ENCODE data around the gene SLC50A1. TPM values are rescaled to one million over a fixed set of nuclear protein-coding genes. Genes with fewer than 3 reads are reported as not detected.
"Not testable (repeated sequence)": the region's sequence is repeated elsewhere in the genome, so short reads cannot be mapped to it uniquely, and the experiment has no call there.

The SLC50A1 gene
- total RNA-seq, 2 donors from 2014 or later: 25.1 to 29.8 TPM

GRCh38 chr1:155113450-155113980 is 22.1 kb upstream of the SLC50A1 start:
- no peak overlapping the region for H3K4me3 Mint-ChIP-seq
- Histone ChIP-seq H3K4me3 (ENCODE audit: low read length) (no peak overlapping the region), H3K9ac (ENCODE audit: extremely low read depth, low read length, poor library complexity, severe bottlenecking) (no peak overlapping the region), H3K27me3 (ENCODE audit: control insufficient read depth, insufficient read depth, low read length, poor library complexity, severe bottlenecking) (no peaks in the 10 kb centered on the region), H3K4me1 (ENCODE audit: control insufficient read depth, insufficient read depth, low read length) (no peaks in the 10 kb centered on the region), H3K36me3 (ENCODE audit: control insufficient read depth, insufficient read depth, low read length) (no peaks in the 10 kb centered on the region), H3K27ac (ENCODE audit: low read depth, low read length) (no peak overlapping the region), H3K9me3 (ENCODE audit: control insufficient read depth, low read length) (no peaks in the 10 kb centered on the region)
- no peak for DNase-seq
- TF ChIP-seq CTCF (conservative IDR thresholded peaks at IDR 0.05): no peak
- 81 to 84% methylated on average over 3 to 5 of the region's 5 CpGs for WGBS, 2 experiments (ENCODE audit: insufficient coverage in 1 of 2, insufficient read length in 1 of 2)
- H3K36me3 Mint-ChIP-seq (ENCODE audit: low read depth): no peaks in the 10 kb centered on the region
- H3K27me3 Mint-ChIP-seq (ENCODE audit: insufficient read depth): peaks cover 26% of the 10 kb centered on the region
- H3K27ac Mint-ChIP-seq: no peak overlapping the region
- no peaks in the 10 kb centered on the region for H3K4me1 Mint-ChIP-seq
- no peaks in the 10 kb centered on the region for H3K9me3 Mint-ChIP-seq

GRCh38 chr1:155116113-155116764 is 19.4 kb upstream of the SLC50A1 start:
- TF ChIP-seq CTCF (conservative IDR thresholded peaks at IDR 0.05): no peak
- Mint-ChIP-seq H3K4me3 (no peak overlapping the region), H3K36me3 (ENCODE audit: low read depth) (no peaks in the 10 kb centered on the region), H3K27me3 (ENCODE audit: insufficient read depth) (peaks cover 46% of the 10 kb centered on the region), H3K4me1 (peaks cover 2% of the 10 kb centered on the region), H3K9me3 (no peaks in the 10 kb centered on the region), H3K27ac (no peak overlapping the region)
- no peak overlapping the region for H3K9ac ChIP-seq (ENCODE audit: extremely low read depth, low read length, poor library complexity, severe bottlenecking)
- H3K4me3 ChIP-seq (ENCODE audit: low read length): no peak overlapping the region
- no peaks in the 10 kb centered on the region for H3K4me1 ChIP-seq (ENCODE audit: control insufficient read depth, insufficient read depth, low read length)
- DNase-seq: no peak
- H3K27ac ChIP-seq (ENCODE audit: low read depth, low read length): no peak overlapping the region
- H3K27me3 ChIP-seq (ENCODE audit: control insufficient read depth, insufficient read depth, low read length, poor library complexity, severe bottlenecking): peaks cover 9% of the 10 kb centered on the region
- no peaks in the 10 kb centered on the region for H3K9me3 ChIP-seq (ENCODE audit: control insufficient read depth, low read length)
- no peaks in the 10 kb centered on the region for H3K36me3 ChIP-seq (ENCODE audit: control insufficient read depth, insufficient read depth, low read length)
- WGBS, 2 experiments (ENCODE audit: insufficient coverage in 1 of 2, insufficient read length in 1 of 2): 80 to 85% methylated on average over 4 to 5 of the region's 5 CpGs

GRCh38 chr1:155117610-155118009 is 18.0 kb upstream of the SLC50A1 start:
- peaks cover 55% of the 10 kb centered on the region for H3K27me3 Mint-ChIP-seq (ENCODE audit: insufficient read depth)

GRCh38 chr1:155118090-155118489 is 17.6 kb upstream of the SLC50A1 start:
- peaks cover 16% of the 10 kb centered on the region for H3K27me3 ChIP-seq (ENCODE audit: control insufficient read depth, insufficient read depth, low read length, poor library complexity, severe bottlenecking)
- not testable (repeated sequence) for H3K27ac Mint-ChIP-seq; H3K27ac ChIP-seq (ENCODE audit: low read depth, low read length); H3K4me3 ChIP-seq (ENCODE audit: low read length); H3K4me1 ChIP-seq (ENCODE audit: control insufficient read depth, insufficient read depth, low read length); H3K9ac ChIP-seq (ENCODE audit: extremely low read depth, low read length, poor library complexity, severe bottlenecking); H3K4me1 Mint-ChIP-seq; H3K9me3 ChIP-seq (ENCODE audit: control insufficient read depth, low read length); DNase-seq; H3K9me3 Mint-ChIP-seq; H3K36me3 Mint-ChIP-seq (ENCODE audit: low read depth); H3K36me3 ChIP-seq (ENCODE audit: control insufficient read depth, insufficient read depth, low read length); H3K4me3 Mint-ChIP-seq
- H3K27me3 Mint-ChIP-seq (ENCODE audit: insufficient read depth): peaks cover 60% of the 10 kb centered on the region
- 90 to 91% methylated on average over 6 to 7 of the region's 7 CpGs for WGBS, 2 experiments (ENCODE audit: insufficient coverage in 1 of 2, insufficient read length in 1 of 2)

More at GRCh38 chr1:155117610-155118009, 18.0 kb upstream of the SLC50A1 start:
- TF ChIP-seq CTCF (conservative IDR thresholded peaks at IDR 0.05): no peak
- Mint-ChIP-seq H3K27ac (no peak overlapping the region), H3K9me3 (no peaks in the 10 kb centered on the region), H3K4me3 (no peak overlapping the region), H3K36me3 (ENCODE audit: low read depth) (no peaks in the 10 kb centered on the region), H3K4me1 (peaks cover 2% of the 10 kb centered on the region)
- H3K36me3 ChIP-seq (ENCODE audit: control insufficient read depth, insufficient read depth, low read length): no peaks in the 10 kb centered on the region
- no peak overlapping the region for H3K27ac ChIP-seq (ENCODE audit: low read depth, low read length)
- DNase-seq: no peak
- no peaks in the 10 kb centered on the region for H3K4me1 ChIP-seq (ENCODE audit: control insufficient read depth, insufficient read depth, low read length)
- no peak overlapping the region for H3K9ac ChIP-seq (ENCODE audit: extremely low read depth, low read length, poor library complexity, severe bottlenecking)
- WGBS, 2 experiments (ENCODE audit: insufficient coverage in 1 of 2, insufficient read length in 1 of 2): 75 to 77% methylated on average over 4 of the region's 4 CpGs
- no peaks in the 10 kb centered on the region for H3K9me3 ChIP-seq (ENCODE audit: control insufficient read depth, low read length)
- H3K4me3 ChIP-seq (ENCODE audit: low read length): no peak overlapping the region
- H3K27me3 ChIP-seq (ENCODE audit: control insufficient read depth, insufficient read depth, low read length, poor library complexity, severe bottlenecking): peaks cover 12% of the 10 kb centered on the region
